ENCODE results near the gene TLR5.

DNA sequence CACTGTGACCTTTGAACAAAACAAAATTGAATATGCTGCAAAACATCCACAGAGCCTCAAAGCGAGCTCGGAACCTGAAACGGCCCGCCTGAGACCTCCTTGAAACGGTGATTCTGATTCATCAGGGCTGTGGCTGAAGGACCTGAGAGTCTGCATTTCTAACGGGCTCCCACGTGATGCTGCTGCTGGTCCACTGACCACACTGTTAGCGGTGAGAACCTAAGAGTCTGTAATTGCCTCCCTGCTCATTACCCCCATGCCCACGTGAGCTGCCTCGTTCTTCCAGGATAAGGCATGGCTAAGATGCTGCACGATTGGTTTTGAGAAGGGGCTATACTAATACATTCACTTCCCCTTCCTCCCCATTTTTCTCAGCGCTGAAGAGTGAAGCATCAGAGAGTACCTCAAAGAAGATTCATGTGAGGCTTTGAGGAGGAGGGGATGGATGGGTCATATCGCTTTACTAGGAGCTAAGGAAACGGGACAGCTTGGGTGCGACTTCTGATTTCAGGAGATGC is 9.7 kb downstream of the TLR5 start:
- TF ChIP-seq MAZ (IDR thresholded peaks at IDR 0.05; ENCODE audit: borderline replicate concordance, low read depth, low read length) (no peak), POLR2A (IDR thresholded peaks at IDR 0.05; ENCODE audit: low read depth, low read length) (no peak), MXI1 (IDR thresholded peaks at IDR 0.05; ENCODE audit: borderline replicate concordance, low read depth, low read length) (no peak), RAD21 (IDR thresholded peaks at IDR 0.05; ENCODE audit: low read length) (no peak), CEBPB (IDR thresholded peaks at IDR 0.05; ENCODE audit: low read depth, low read length) (no peak), RCOR1 (IDR thresholded peaks at IDR 0.05; ENCODE audit: insufficient replicate concordance, low read length) (no peak), CHD1 (IDR thresholded peaks at IDR 0.05; ENCODE audit: low read depth, low read length) (no peak), RFX5 (IDR thresholded peaks at IDR 0.05; ENCODE audit: low read depth, low read length) (no peak)
- TF ChIP-seq, protein P1, sequence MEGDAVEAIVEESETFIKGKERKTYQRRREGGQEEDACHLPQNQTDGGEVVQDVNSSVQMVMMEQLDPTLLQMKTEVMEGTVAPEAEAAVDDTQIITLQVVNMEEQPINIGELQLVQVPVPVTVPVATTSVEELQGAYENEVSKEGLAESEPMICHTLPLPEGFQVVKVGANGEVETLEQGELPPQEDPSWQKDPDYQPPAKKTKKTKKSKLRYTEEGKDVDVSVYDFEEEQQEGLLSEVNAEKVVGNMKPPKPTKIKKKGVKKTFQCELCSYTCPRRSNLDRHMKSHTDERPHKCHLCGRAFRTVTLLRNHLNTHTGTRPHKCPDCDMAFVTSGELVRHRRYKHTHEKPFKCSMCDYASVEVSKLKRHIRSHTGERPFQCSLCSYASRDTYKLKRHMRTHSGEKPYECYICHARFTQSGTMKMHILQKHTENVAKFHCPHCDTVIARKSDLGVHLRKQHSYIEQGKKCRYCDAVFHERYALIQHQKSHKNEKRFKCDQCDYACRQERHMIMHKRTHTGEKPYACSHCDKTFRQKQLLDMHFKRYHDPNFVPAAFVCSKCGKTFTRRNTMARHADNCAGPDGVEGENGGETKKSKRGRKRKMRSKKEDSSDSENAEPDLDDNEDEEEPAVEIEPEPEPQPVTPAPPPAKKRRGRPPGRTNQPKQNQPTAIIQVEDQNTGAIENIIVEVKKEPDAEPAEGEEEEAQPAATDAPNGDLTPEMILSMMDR (conservative IDR thresholded peaks at IDR 0.05; ENCODE audit: low read depth, low read length): no peak
- TF ChIP-seq, protein P2, sequence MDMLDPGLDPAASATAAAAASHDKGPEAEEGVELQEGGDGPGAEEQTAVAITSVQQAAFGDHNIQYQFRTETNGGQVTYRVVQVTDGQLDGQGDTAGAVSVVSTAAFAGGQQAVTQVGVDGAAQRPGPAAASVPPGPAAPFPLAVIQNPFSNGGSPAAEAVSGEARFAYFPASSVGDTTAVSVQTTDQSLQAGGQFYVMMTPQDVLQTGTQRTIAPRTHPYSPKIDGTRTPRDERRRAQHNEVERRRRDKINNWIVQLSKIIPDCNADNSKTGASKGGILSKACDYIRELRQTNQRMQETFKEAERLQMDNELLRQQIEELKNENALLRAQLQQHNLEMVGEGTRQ (IDR thresholded peaks at IDR 0.05; ENCODE audit: low read depth, low read length): no peak
- TF ChIP-seq, protein P3, sequence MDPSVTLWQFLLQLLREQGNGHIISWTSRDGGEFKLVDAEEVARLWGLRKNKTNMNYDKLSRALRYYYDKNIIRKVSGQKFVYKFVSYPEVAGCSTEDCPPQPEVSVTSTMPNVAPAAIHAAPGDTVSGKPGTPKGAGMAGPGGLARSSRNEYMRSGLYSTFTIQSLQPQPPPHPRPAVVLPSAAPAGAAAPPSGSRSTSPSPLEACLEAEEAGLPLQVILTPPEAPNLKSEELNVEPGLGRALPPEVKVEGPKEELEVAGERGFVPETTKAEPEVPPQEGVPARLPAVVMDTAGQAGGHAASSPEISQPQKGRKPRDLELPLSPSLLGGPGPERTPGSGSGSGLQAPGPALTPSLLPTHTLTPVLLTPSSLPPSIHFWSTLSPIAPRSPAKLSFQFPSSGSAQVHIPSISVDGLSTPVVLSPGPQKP (IDR thresholded peaks at IDR 0.05; ENCODE audit: borderline replicate concordance, low read depth, low read length): no peak
